Loucy (cell line): ENCODE measurements around the gene NDUFAF8.

Experiments
- EZH2phosphoT487 ChIP-seq: fragments of 200-600 bp; IDR thresholded peaks from 2 replicates; pipeline ENCODE4 v1.6.1; 2018; ENCODE audit warnings: antibody characterized with exemption, mild to moderate bottlenecking, moderate library complexity, borderline replicate concordance
- TF ChIP-seq, protein P1 (sequence below): fragments of 200-600 bp; sonication (generic); conservative IDR thresholded peaks from 2 replicates; pipeline ENCODE4 v1.5.1; 2014; ENCODE audit warnings: mild to moderate bottlenecking, antibody characterized with exemption, low read length

DNA sequence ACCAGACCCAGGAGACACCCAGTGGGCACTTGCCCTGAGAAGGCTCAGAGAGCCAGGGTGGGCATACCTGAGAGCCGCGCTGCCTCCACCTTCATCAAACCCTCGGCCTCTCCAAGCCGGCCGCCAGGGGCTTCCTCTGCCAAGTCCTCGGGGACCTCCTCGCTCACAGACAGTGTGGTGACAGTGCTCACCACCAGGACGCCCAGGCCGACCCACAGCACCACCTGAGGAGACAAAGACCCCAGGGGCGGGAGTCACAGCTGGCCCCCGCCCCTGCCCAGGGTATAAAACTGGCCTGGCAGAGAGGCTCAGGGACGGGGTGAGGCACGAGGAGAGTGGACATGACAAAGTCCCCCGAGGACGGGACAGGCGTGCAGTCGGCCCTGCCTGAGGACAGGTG lies 21.1 kb downstream of the NDUFAF8 start:
- TF ChIP-seq EZH2phosphoT487: no peak
- TF ChIP-seq, protein P1, sequence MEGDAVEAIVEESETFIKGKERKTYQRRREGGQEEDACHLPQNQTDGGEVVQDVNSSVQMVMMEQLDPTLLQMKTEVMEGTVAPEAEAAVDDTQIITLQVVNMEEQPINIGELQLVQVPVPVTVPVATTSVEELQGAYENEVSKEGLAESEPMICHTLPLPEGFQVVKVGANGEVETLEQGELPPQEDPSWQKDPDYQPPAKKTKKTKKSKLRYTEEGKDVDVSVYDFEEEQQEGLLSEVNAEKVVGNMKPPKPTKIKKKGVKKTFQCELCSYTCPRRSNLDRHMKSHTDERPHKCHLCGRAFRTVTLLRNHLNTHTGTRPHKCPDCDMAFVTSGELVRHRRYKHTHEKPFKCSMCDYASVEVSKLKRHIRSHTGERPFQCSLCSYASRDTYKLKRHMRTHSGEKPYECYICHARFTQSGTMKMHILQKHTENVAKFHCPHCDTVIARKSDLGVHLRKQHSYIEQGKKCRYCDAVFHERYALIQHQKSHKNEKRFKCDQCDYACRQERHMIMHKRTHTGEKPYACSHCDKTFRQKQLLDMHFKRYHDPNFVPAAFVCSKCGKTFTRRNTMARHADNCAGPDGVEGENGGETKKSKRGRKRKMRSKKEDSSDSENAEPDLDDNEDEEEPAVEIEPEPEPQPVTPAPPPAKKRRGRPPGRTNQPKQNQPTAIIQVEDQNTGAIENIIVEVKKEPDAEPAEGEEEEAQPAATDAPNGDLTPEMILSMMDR: no peak
